GM13977 (cell line): ENCODE data around the gene NUP54.

ENCODE experiments used
- DNase-seq: peaks from one replicate; pipeline ENCODE4 v3.0.0; 2012; ENCODE audit warnings: low spot score
- in situ Hi-C: fragments of 300-500 bp; cut with MboI; formaldehyde crosslinking; loops from one replicate; pipeline ENCODE4 v1.12.0; 2022; ENCODE audit warnings: low sequenced_read_pairs, low pct_unique_long_range_greater_than_20kb, mixed read lengths, inconsistent platforms; ENCODE audit not compliant: unreplicated experiment
- TF ChIP-seq, protein P1 (sequence below): IDR thresholded peaks from 2 replicates; pipeline ENCODE4 v1.5.1; 2012; ENCODE audit warnings: mild to moderate bottlenecking, control low read depth; ENCODE audit not compliant: insufficient read depth; ENCODE audit errors: extremely low read depth, missing control alignments

Gene NUP54

GRCh38 chr4:76125816-76126215, 22.4 kb downstream of the NUP54 start:
- TF ChIP-seq, protein P1, sequence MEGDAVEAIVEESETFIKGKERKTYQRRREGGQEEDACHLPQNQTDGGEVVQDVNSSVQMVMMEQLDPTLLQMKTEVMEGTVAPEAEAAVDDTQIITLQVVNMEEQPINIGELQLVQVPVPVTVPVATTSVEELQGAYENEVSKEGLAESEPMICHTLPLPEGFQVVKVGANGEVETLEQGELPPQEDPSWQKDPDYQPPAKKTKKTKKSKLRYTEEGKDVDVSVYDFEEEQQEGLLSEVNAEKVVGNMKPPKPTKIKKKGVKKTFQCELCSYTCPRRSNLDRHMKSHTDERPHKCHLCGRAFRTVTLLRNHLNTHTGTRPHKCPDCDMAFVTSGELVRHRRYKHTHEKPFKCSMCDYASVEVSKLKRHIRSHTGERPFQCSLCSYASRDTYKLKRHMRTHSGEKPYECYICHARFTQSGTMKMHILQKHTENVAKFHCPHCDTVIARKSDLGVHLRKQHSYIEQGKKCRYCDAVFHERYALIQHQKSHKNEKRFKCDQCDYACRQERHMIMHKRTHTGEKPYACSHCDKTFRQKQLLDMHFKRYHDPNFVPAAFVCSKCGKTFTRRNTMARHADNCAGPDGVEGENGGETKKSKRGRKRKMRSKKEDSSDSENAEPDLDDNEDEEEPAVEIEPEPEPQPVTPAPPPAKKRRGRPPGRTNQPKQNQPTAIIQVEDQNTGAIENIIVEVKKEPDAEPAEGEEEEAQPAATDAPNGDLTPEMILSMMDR, result no peak
- in situ Hi-C loops, result no loop called here
- no peak for DNase-seq

DNA sequence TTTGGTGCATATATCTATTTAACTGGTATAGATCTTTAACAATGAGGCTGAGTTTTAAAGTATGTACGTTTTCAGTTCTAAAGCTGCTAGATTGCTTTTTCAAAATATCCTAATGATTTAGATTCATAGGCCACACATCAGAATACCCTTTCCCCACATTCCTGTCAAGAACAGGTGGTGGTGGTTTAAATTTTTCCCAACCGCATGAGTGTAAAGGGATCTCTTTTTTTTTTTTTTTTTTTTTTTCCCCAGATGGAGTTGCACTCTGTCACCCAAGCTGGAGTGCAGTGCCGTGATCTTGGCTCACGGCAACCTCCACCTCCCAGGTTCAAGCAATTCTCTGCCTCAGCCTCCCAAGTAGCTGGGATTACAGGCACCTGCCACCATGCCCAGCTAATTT, 28.0 kb downstream of the NUP54 start:
- in situ Hi-C loops, result no loop called here
- DNase-seq, result no peak
- TF ChIP-seq, protein P1, result no peak

GRCh38 chr4:76117536-76117935, 30.7 kb downstream of the NUP54 start:
- no peak for DNase-seq
- in situ Hi-C loops, result no loop called here
- TF ChIP-seq, protein P1, result no peak

DNA sequence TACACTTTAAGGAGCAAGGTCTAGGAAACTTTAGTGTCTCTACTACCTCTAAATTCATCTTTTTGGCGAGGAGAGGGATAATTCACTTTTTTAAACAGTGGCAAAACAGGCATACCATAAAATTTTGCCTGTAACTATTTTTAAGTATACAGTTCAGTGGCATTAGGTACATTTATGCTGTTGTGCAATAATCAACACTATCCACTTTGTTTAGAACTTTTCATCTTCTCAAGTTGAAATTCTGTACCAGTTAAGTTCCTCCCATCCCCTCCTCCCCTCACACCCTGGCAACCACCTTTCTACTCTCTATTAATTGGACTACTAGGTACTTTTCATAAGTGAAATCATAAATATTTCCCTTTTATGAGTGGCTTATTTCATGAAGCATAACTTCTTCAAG, 31.4 kb downstream of the NUP54 start:
- no peak for DNase-seq
- in situ Hi-C loops, result no loop called here
- TF ChIP-seq, protein P1, result no peak

GRCh38 chr4:76108467-76109181, 39.6 kb downstream of the NUP54 start:
- DNase-seq, result no peak
- TF ChIP-seq, protein P1, result no peak
- in situ Hi-C loops, result no loop called here

- in situ Hi-C loops, result no loop called here
- TF ChIP-seq, protein P1, result no peak
- DNase-seq, result no peak
Observed at GRCh38 chr4:76106442-76106841, 41.8 kb downstream of the NUP54 start.
